ENCODE measurements around the gene GRID2.

GRCh38 chr4:92996533-92996932, 692.8 kb downstream of the GRID2 start:
- TF ChIP-seq POLR2A (IDR thresholded peaks at IDR 0.05; ENCODE audit: low read depth, low read length) = no peak
- TF ChIP-seq RAD21 (IDR thresholded peaks at IDR 0.05; ENCODE audit: low read length) = no peak
- TF ChIP-seq CTCF (conservative IDR thresholded peaks at IDR 0.05; ENCODE audit: low read depth, low read length) = no peak
- no peak for TF ChIP-seq MAZ (IDR thresholded peaks at IDR 0.05; ENCODE audit: borderline replicate concordance, low read depth, low read length)
- TF ChIP-seq CEBPB (IDR thresholded peaks at IDR 0.05; ENCODE audit: low read depth, low read length) = no peak
- no peak for TF ChIP-seq MAFK (IDR thresholded peaks at IDR 0.05; ENCODE audit: low read depth, low read length)
- no peak for TF ChIP-seq SMC3 (IDR thresholded peaks at IDR 0.05; ENCODE audit: low read depth, low read length)
- no peak for TF ChIP-seq ELK1 (IDR thresholded peaks at IDR 0.05; ENCODE audit: borderline replicate concordance, low read depth, low read length)
- no peak for TF ChIP-seq NFE2L2 (IDR thresholded peaks at IDR 0.05; ENCODE audit: low read depth, low read length)
